Uterus (tissue), 2 donors: ENCODE data around the gene SELPLG.

ENCODE experiments used
- POLR2A ChIP-seq, 2 donors: fragments of 450-650 bp; IDR thresholded peaks; one replicate each; pipeline ENCODE4 v1.6.1; 2016; ENCODE audit warnings: antibody characterized with exemption in 2 of 2, mild to moderate bottlenecking in 1 of 2, moderate library complexity in 1 of 2
- TF ChIP-seq, protein P1 (sequence below), 4 experiments: fragments of 200-600 bp in 2 of 4; fragments of 450-650 bp in 2 of 4; sonication (generic) in 2 of 4; IDR thresholded peaks; one replicate each; pipeline ENCODE4 v1.5.1; 2016 to 2019; ENCODE audit warnings: antibody characterized with exemption in 4 of 4, mild to moderate bottlenecking in 2 of 4, moderate library complexity in 1 of 4

DNA sequence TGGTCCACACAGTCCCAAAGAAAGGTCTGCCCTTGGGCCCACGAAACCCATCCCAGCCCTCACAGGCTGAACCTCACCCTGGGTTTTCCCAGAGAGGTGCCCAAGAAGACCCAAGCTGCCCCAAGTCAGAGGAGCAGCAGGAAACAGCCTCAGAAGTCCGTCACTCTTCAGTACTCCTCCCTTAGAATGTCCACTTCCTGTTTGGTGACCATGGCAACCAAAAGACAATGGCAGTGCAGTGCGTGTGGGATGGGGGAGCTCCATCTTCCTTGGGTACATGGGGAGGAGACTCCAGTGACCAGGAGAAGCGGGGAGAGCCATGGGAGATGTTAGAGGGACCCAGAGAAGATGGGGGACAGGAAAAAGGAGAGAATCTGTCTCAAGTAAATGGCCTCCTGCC is 11.3 kb downstream of the SELPLG start:
- TF ChIP-seq POLR2A (IDR thresholded peaks at IDR 0.05): no peak
- TF ChIP-seq, protein P1, sequence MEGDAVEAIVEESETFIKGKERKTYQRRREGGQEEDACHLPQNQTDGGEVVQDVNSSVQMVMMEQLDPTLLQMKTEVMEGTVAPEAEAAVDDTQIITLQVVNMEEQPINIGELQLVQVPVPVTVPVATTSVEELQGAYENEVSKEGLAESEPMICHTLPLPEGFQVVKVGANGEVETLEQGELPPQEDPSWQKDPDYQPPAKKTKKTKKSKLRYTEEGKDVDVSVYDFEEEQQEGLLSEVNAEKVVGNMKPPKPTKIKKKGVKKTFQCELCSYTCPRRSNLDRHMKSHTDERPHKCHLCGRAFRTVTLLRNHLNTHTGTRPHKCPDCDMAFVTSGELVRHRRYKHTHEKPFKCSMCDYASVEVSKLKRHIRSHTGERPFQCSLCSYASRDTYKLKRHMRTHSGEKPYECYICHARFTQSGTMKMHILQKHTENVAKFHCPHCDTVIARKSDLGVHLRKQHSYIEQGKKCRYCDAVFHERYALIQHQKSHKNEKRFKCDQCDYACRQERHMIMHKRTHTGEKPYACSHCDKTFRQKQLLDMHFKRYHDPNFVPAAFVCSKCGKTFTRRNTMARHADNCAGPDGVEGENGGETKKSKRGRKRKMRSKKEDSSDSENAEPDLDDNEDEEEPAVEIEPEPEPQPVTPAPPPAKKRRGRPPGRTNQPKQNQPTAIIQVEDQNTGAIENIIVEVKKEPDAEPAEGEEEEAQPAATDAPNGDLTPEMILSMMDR (IDR thresholded peaks at IDR 0.05): no peak
